Thoracic aorta (tissue), 2 donors: ENCODE data around the gene GNGT2. TPM values are rescaled to one million over a fixed set of nuclear protein-coding genes. Genes with fewer than 3 reads are reported as not detected.
"Not testable (repeated sequence)": the region's sequence is repeated elsewhere in the genome, so short reads cannot be mapped to it uniquely, and the experiment has no call there.

Source experiments
- ATAC-seq: fragments of 150-250 bp; one replicate; pipeline ENCODE4 v1.8.0; 2017; ENCODE audit warnings: low read depth; ENCODE audit not compliant: insufficient number of reproducible peaks, low FRiP score
- DNase-seq: peaks from one replicate; pipeline ENCODE4 v3.0.0-alpha.2; 2020; ENCODE audit warnings: low spot score
- H3K27ac ChIP-seq, 2 donors: fragments of 200-600 bp; sonication (generic); 1 replicate in 1 of 2; 2 replicates in 1 of 2; pipeline ENCODE4 v1.5.1; 2016; ENCODE audit warnings: mild to moderate bottlenecking in 2 of 2, moderate library complexity in 2 of 2
- H3K27me3 ChIP-seq: fragments of 200-600 bp; sonication (generic); replicated peaks from 2 replicates; pipeline ENCODE4 v1.6.0; 2016; ENCODE audit warnings: mild to moderate bottlenecking; ENCODE audit not compliant: insufficient read depth
- H3K36me3 ChIP-seq: fragments of 200-600 bp; sonication (generic); one replicate; pipeline ENCODE4 v1.5.1; 2016
- H3K4me1 ChIP-seq, 2 donors: fragments of 200-600 bp; sonication (generic); 1 replicate in 1 of 2; 2 replicates in 1 of 2; pipeline versions ENCODE4 v1.5.1 to v1.6.0; 2016; ENCODE audit warnings: low read depth in 2 of 2, mild to moderate bottlenecking in 1 of 2; ENCODE audit not compliant: control insufficient read depth in 1 of 2
- H3K4me3 ChIP-seq: fragments of 200-600 bp; sonication (generic); 2 replicates; pipeline ENCODE4 v1.5.1; 2016; ENCODE audit warnings: mild to moderate bottlenecking
- H3K9me3 ChIP-seq: fragments of 200-600 bp; sonication (generic); 2 replicates; pipeline ENCODE4 v1.5.1; 2016
- total RNA-seq, 2 donors: library from RNA; depleted of rRNA; stranded (reverse); fragments of >200 nt; gene quantifications; one replicate each; pipeline versions ENCODE4 v1.1.0 to v1.2.3, GENCODE V29; 2016
- TF ChIP-seq, protein P1 (sequence below): fragments of 200-600 bp; sonication (generic); IDR thresholded peaks from one replicate; pipeline ENCODE4 v1.5.1; 2019; ENCODE audit warnings: antibody characterized with exemption

Gene GNGT2
- total RNA-seq, 2 donors from 2014 or later: 3.1 TPM; not detected in 1

GRCh38 chr17:49183341-49183740 lies 27.0 kb downstream of the GNGT2 start:
- Histone ChIP-seq H3K4me3 (no peak overlapping the region), H3K27me3 (no peaks in the 10 kb centered on the region), H3K36me3 (no peaks in the 10 kb centered on the region), H3K4me1 (no peaks in the 10 kb centered on the region), H3K9me3 (no peaks in the 10 kb centered on the region), H3K27ac (no peak overlapping the region)
- no peak for DNase-seq
- no peak for ATAC-seq
- TF ChIP-seq, protein P1, sequence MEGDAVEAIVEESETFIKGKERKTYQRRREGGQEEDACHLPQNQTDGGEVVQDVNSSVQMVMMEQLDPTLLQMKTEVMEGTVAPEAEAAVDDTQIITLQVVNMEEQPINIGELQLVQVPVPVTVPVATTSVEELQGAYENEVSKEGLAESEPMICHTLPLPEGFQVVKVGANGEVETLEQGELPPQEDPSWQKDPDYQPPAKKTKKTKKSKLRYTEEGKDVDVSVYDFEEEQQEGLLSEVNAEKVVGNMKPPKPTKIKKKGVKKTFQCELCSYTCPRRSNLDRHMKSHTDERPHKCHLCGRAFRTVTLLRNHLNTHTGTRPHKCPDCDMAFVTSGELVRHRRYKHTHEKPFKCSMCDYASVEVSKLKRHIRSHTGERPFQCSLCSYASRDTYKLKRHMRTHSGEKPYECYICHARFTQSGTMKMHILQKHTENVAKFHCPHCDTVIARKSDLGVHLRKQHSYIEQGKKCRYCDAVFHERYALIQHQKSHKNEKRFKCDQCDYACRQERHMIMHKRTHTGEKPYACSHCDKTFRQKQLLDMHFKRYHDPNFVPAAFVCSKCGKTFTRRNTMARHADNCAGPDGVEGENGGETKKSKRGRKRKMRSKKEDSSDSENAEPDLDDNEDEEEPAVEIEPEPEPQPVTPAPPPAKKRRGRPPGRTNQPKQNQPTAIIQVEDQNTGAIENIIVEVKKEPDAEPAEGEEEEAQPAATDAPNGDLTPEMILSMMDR: no peak

DNA sequence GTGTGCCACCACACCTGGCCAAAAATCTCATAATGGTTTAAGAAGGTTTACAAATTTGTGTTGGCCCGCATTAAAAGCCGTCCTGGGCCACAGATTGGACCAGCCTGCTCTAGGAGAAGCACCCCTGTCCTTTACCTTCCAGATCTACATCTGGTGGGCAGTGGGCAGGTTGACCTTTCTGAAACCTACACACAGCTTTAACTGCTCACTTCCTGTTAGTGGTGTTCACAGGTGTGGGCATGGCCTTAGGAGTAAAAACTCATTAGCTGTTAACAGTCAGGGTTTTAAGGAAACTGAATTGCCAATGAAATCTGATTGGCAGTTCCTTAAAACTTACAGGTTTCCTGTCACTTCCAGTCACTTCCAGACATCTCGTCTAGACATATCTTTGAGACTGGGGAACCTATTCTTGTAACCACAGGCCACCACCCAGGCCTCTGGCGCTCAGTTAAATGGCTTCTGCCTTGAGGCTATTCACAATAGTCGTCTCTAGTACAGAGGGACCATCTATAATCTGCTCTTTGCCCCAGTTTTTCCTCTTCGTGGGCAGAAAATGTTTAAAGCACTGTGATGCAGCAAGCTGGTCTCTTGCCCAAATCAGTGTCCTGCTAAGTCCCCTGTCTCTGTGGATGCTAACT lies 29.3 kb downstream of the GNGT2 start:
- Histone ChIP-seq H3K27ac (no peak overlapping the region), H3K27me3 (no peaks in the 10 kb centered on the region), H3K9me3 (peaks cover 7% of the 10 kb centered on the region), H3K4me3 (no peak overlapping the region), H3K4me1 (no peaks in the 10 kb centered on the region), H3K36me3 (no peaks in the 10 kb centered on the region)
- no peak for DNase-seq
- TF ChIP-seq, protein P1: no peak
- ATAC-seq: no peak

DNA sequence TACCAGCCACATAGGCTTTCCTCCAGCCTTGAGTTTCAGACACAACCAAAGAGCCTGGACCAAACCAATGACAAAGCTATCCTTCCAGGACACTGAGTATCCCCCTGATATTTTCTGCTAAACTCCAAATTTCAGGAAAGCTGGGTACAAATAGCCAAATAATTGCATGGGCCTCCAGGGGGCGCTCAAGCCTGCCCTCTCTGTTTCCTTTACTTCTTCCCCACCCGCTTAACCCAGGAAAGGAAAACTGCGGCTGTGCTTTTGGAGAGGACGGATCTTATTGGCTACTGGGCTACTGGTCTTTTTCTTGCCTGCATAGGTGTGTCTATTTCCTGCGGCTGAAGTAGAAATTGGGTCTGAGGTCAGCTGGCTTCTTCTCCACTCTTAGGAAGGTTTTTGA lies 30.1 kb downstream of the GNGT2 start:
- TF ChIP-seq, protein P1: peak; percentile 61

GRCh38 chr17:49175978-49176377 lies 34.4 kb downstream of the GNGT2 start:
- H3K9me3 ChIP-seq: peaks cover 22% of the 10 kb centered on the region
- H3K27me3 ChIP-seq, H3K4me3 ChIP-seq, H3K27ac ChIP-seq, H3K36me3 ChIP-seq, DNase-seq, ATAC-seq, H3K4me1 ChIP-seq: not testable (repeated sequence)

More for the DNA sequence above, 30.1 kb downstream of the GNGT2 start:
- peaks cover 15% of the 10 kb centered on the region for H3K9me3 ChIP-seq
- H3K27ac ChIP-seq: no peak overlapping the region
- no peaks in the 10 kb centered on the region for H3K27me3 ChIP-seq
- no peak for DNase-seq
- H3K36me3 ChIP-seq: no peaks in the 10 kb centered on the region
- no peaks in the 10 kb centered on the region for H3K4me1 ChIP-seq
- H3K4me3 ChIP-seq: no peak overlapping the region
- no peak for ATAC-seq

DNA sequence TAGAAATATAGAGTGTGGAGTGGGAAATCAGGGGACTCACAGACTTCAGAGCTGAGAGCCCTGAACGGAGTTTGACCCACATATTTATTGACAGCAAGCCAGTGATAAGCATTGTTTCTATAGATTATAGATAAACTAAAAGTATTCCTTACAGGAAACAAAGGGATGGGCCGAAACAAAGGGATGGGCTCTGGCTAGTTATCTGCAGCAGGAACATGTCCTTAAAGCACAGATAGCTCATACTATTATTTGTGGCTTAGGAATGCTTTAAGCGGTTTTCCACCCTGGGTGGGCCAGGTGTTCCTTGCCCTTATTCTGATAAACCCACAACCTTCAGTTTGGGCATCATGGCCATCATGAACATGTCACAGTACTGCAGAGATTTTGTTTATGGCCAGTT lies 39.7 kb downstream of the GNGT2 start:
- DNase-seq, H3K27ac ChIP-seq, H3K27me3 ChIP-seq, H3K36me3 ChIP-seq, H3K4me3 ChIP-seq, H3K4me1 ChIP-seq, ATAC-seq: not testable (repeated sequence)
- peaks cover 12% of the 10 kb centered on the region for H3K9me3 ChIP-seq

GRCh38 chr17:49170216-49170615 lies 40.2 kb downstream of the GNGT2 start:
- ATAC-seq: no peak

More at GRCh38 chr17:49170216-49170615, 40.2 kb downstream of the GNGT2 start:
- DNase-seq: no peak
- Histone ChIP-seq H3K9me3 (peaks cover 7% of the 10 kb centered on the region), H3K27ac (no peak overlapping the region), H3K4me1 (no peaks in the 10 kb centered on the region), H3K4me3 (no peak overlapping the region), H3K36me3 (no peaks in the 10 kb centered on the region), H3K27me3 (no peaks in the 10 kb centered on the region)
- TF ChIP-seq, protein P1: no peak
